Stimulated activated CD4-positive, alpha-beta T cell treated with anti-CD3 and anti-CD28 coated beads, TNF-alpha, amount 100 ng/mL, for 24 hours (primary cell): Measurements from ENCODE around the gene TMCO4.
A peak's percentile ranks its signal among the peaks of the same experiment; 100 is the strongest.
"Not testable (repeated sequence)": the region's sequence is repeated elsewhere in the genome, so short reads cannot be mapped to it uniquely, and the experiment has no call there.

Experiments used
- DNase-seq, 3 experiments: peaks; one replicate each; pipeline ENCODE4 v3.0.0-alpha.2; 2020; ENCODE audit warnings: low read depth in 3 of 3

TMCO4 gene

DNA sequence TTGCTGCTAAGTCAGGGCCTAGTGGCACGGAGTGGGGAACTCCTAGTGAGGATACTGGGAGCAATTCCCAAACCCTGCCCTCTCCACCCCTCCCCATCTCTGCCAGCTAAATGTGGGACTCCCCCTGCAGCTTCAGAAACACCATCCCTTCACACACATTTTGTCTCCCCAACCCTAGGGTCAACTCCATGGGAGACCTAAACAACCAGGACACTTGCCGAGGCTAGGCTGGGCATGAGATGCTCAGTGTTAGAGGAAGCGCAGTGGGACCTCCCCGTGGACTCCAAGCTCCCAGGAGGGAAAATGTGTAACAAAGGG is 13.9 kb upstream of the TMCO4 start:
- DNase-seq, result no peak

DNA sequence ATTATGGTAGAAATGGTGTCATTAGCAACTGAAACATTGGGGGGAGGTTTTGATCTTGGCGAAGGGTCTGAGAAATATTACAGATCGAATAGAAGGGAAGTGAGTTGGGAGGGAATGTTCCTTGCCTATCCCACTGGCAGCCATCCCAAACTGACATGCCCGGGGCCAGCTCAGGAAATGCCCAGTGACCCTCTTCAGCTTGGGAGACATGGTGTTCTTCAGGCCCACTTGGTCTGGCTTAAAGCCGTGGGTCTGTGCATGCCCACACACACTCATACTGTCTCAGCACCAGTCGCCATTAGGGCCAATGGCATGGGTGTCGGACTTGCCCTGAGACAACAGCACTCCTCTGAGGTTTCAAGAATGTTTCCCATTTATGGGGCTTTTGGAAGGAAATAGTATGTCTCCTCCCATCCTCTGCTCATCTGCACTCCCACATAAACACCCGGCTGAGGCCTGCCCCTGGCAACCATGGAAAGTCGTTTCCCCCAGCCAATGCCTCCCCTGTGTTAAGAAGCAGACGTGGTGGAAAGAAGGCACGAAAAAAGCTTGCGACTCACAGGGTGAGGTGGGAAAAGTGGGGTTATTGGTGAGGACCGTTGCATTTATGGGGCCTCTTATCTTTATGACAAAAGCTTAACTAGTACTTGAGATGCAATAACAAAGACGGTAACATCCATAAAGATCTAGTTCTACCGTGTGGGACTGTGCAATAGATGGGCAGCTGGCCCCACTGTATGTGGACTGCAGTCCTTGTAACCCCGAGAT is 13.3 kb upstream of the TMCO4 start:
- no peak for DNase-seq

DNA sequence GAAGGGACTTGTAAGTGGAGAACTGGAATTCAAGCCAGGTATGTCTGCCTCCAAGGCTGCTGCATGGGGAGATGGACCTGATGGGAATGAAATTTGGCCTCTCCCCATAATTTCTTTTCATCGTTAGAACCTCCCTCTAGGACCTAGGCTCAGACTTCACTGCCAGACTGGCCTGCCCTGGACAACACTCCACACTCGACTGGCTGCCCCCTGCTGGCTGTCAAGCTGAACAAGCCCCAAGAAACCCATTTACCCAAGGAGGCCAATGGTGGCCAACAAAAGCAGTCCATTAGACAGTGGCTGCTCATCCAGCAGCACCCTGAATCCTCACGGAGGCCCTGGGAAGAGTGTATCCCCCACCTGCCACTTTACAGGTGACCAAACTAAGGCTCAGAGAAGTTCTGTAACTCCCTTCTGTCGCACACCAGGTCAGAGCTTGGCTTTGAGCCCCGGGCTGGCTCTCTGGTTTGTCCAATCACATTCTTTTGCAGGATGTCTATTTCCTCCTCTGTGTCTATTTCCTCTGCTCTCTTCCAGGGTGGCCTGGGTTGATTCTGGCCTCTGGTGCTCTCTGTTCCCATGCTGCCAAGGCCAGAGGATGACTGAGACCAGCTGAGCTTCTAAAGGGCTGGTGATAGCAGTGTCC is 11.6 kb upstream of the TMCO4 start:
- DNase-seq, result peak in 2 of 3 experiments; percentile 24 to 62

DNA sequence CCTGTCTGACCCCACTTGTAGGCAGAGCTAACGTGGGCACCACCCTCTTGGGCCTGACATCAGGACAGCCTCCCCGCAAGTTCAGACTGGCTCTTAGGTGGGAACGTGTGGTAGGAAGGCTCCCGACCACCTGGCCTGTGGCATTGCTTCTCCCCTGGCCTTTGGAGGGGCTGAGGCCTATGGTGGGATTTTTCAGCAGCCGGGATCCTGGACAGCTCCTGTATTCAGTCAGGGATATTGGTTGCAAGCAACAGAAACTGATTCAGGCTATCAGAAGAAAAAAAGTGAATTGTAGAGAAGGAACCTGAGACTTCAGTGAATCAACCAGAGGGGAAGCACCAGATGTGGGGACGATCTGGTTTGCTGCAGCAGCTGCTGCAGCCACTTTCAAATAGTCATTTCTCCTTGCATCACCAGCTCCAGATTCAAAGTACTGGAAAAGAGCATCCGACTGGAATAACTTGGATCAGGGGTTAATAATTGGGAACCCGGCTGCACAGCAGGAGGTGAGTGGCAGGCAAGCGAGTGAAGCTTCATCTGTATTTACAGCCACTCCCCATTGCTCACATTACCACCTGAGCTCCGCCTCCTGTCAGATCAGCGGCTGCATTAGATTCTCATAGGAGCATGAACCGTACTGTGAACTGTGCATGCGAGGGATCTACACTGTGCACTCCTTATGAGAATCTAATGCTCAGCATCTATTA is 9.5 kb upstream of the TMCO4 start:
- no peak for DNase-seq

DNA sequence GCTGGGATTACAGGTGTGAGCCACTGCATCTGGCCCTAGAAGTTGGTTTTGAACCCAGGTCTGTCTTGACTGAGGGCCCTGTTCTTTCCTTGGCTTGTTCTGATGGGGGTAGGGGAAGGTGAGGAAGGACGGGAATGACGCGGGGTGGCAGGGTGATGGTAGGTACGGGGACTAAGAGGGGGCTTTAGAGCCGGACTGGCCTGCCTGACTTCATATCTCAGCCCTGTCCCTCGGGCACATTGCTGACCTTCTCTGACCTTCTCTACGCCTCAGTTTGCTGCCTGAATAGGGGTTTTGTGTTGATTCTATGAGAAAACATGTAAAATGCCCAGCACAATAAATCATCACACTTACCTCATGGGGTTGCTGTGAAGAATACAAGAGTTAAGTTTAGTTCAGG is 8.6 kb upstream of the TMCO4 start:
- DNase-seq, result no peak

DNA sequence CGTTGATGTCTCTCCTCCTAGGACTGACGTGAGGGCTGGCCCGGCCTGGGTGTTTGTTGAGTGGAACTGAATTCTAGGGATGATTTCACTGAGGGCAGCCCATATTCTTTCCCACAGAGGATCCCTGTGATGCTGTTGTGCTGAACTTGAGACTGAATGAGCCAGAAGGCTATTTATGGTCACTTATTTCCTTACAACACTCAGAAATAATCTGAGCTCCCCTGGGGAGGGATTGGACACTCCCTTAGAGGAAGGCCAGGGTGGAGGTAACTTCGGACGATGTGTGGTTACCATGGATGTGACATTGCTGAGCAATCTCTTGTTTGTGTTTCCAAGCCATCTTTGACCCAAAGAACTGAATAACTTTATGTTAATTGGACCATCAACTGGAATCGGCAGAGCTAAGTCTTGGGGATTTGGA is 5.1 kb upstream of the TMCO4 start:
- no peak for DNase-seq

DNA sequence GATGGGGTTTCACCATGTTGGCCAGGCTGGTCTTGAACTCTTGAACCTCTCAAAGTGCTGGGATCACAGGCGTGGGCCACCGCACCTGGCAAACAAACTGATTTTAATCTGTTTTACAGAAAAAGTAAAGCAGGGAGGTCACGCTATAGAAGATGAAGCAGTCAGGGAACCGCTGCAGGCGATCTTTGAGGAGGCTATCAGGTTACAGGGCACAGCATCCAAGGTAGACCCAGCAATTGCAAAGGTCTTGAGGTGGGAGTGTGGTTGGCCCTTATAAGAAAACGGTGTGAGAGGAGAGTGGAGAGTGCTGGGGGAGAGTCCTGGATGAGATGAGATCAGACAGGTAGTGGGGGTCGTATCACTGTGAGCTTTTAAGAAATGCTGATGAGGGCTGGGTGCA is 2.6 kb upstream of the TMCO4 start:
- no peak for DNase-seq

DNA sequence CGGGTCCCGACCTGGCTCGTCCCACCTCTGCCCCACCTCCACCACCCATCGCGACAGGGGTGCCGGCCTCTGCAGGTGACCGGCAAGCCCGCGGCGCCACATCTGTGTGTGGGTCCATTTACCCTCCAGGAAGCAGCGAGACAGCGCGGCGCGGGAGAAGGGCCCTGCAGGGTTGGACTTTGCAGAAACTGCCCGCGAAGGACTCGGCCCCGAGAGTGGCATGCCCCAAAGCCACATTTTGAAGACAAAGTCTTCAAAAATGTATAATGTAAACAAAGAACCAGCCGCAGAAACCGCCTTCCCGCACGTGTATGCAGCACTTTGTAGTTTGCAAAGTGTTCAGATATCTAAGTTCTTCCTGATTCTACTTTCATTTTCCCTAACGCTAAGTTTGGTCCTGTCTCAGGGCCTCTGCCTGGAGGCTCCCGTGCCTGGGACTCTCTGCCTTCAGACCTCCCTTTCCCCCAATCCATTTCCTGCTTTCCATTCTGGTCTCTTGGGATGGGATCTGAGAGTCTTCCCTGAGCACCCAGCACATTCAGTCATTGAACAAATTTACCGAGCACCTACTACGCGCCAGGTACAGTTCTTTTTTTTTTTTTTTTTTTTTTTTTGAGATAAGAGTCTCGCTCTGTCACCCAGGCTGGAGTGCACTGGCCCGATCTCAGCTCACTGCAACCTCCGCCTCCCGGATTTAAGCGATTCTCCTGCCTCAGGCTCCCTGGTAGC is 524 bp upstream of the TMCO4 start:
- DNase-seq, result peak; percentile 4 to 51 (median 13)

DNA sequence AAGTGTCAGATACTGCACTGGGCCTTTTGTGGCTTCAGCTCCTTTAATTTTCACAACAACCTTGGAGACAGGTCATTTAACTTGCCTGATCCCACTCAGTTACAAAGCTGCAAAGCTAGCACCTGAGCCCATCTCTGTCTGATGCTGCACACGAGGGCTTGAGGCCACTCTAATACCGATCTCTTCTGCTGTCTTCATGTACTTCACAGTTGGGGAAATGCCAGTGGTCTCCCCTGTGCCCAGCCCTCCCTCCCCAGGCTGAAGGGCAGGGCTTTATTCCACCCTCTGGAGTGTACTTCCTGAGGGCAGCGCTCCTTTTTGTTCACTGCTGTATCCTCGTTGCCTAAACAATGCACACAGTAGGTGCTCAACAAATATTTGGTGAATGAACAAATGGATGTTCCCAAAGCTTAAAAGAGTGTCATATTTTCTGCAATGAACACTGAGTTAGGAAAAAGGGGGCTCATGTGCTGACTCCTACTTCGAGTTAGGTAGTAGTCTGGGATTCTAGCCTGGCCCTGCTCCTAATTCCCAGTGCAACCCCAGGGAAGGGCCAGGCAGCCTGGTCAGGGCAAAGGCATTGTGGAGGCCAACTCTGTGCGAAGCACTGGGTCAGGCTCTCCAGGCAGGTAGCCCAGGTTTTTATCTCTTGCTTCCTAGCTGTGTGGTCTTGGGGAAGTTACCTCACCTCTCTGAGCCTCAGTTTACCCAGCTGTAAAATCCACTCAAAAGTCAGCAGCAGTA is 1.1 kb downstream of the TMCO4 start:
- no peak for DNase-seq

DNA sequence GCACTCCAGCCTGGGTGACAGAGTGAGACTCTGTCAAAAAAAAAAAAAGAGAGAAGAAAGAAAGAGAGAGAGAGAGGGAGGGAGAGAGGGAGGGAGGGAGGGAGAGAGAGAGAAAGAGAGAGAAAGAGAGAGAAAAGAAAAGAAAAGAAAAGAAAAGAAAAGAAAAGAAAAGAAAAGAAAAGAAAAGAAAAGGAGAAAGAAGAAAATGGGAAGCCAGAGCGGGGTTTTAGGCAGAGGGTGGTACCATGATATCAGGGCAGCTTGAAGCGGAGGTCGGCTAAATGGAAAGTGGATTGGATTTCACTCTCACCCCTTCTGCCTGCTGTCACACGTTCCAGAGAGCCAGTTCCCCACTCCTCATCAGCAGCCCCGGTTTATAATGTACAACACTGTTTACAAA is 1.9 kb downstream of the TMCO4 start:
- no peak for DNase-seq

DNA sequence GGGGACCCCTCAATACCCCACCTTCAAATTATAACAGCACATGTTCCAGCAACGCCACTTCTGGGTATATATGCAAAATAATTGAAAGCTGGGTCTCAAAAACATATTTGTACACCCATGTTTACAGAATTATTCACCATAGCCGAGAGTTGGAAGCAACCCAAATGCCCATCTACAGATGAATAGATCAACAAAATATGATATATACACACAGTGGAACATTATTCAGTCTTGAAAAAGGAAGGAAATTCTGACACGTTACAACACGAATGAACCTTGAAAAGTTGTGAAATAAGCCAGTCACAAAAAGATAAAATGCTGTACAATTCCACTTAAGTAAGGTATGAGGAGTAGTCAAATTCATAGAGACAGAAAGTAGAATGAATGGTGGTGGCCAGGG is 5.1 kb downstream of the TMCO4 start:
- no peak for DNase-seq

DNA sequence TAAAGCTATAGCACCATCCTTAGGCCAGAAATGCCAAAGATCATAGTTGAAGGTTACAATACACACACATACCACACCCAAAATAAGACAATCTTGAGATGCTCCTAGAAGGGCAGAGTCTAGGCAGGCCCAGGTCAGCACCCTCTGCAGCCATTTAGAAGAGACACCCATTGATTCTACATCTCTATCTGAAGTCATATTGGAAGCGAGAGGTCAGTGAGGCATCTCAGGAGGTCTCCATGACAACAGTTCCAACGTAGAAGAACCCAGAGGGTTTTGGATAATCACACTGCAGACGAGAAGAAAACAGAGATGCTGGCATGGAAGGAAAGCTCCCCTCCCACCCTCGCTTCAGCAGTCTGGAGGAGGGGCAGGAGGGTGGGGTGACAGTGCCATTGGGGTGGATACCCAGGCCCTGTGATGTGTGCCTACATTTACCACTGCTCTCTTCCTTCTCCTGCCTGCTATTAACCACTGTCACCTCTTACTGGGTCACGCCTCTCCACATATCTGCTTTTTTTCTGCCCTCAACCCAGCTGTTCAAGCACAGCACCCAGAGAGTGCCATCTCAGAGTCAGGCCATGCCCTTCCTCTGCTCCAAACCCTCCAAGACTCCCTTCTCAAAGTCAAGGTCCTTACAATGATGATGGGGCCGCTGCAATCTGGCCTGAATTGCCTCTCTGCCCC is 6.2 kb downstream of the TMCO4 start:
- DNase-seq, result no peak

DNA sequence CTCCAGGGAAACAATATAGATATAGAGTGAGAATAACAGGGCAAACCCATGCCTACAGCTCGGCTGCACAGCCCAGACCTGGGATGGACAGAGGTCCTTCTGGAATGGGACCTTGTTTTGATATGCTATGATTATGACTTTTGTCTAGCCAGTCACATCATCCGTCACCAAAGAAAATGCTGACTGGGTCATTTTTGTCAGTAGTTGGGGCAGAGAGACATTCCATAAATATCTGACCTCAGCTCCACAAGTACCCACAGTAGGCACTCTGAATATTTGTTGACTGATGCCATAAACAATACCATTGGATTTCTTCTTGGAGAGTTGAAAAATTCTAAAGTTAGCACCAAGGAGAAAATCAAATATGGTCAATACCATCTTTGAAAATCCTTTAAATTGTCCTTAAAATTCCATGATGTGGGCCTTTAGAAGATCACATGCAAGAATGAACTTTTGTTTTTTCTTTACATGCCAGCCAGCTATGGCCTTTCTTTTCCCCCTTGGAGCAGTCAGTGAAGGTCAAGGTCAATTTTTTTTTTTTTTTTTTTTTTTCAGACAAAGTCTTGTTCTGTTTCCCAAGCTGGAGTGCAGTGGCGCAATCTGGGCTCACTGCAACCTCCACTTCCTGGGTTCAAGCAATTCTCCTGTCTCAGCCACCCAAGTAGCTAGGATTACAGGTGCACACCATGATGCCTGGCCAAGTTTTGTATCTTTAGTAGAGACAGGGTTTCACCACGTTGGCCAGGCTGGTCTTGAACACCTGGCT is 7.3 kb downstream of the TMCO4 start:
- DNase-seq, result no peak

DNA sequence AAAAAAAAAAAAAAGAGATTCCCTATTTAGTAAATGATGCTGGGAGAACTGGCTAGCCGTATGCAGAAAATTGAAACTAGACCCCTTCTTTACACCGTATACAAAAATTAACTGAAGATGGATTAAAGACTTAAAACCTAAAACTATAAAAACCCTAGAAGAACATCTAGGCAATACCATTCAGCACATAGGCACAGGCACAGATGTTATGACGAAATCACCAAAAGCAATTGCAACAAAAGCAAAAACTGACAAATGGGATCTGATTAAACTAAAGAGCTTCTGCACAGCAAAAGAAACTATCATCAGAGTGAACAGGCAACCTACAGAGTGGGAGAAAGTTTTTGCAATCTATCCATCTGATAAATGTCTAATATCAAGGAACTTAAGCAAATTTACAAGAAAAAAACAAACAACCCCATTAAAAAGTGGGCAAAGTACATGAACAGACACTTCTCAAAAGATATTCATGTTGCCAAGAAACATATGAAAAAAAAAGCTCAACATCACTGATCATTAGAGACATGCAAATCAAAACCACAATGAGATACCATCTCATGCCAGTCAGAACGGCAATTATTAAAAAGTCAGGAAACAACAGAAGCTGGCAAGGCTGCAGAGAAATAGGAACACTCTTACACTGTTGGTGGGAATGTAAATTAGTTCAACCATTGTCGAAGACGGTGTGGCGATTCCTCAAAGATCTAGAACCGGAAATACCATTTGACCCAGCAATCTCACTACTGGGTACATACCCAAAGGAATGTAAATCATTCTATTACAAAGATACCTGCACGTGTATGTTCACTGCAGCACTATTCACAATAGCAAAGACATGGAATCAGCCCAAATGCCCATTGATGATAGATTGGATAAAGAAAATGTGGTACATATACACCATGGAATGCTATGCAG is 9.4 kb downstream of the TMCO4 start:
- not testable (repeated sequence) for DNase-seq

DNA sequence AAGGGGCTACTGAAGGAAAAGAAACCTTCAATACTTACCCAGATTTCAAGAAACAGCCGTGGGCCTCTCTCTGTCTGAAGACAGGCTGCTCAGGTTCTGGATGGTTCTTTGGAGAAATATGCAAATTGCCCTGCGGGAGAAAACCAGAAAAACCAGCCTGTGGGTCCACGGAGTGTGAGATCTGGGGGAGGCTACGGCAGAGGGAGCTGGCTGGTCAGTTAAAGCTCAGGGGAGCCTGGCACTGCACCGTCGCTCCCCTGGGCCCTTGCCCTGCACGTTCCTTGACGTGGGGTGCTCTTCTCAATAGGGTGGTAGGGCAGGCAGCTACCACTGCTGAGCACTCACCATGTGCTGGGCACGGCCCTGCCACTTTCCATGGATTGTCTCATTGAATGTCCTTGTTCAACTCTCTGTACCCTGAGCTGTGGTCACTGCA is 12.7 kb downstream of the TMCO4 start:
- no peak for DNase-seq

DNA sequence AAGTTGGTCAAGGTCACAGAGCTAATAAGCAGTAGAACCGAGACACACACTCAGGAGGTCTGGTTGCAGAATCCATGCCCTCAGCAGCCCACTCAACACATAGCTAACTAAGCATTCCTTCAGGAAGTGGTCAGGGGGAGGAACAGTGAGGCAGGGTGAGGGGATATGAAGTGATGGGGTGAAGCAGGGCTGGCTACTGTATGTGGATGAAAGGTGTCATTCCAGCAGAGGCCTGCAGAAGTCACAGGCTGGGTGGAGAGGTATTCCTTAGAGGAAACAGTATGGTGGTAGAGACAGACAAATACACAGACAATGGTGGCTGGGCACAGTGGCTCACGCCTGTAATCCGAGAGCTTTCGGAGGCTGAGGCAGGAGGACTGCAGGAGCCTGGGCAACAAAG is 14.1 kb downstream of the TMCO4 start:
- no peak for DNase-seq

DNA sequence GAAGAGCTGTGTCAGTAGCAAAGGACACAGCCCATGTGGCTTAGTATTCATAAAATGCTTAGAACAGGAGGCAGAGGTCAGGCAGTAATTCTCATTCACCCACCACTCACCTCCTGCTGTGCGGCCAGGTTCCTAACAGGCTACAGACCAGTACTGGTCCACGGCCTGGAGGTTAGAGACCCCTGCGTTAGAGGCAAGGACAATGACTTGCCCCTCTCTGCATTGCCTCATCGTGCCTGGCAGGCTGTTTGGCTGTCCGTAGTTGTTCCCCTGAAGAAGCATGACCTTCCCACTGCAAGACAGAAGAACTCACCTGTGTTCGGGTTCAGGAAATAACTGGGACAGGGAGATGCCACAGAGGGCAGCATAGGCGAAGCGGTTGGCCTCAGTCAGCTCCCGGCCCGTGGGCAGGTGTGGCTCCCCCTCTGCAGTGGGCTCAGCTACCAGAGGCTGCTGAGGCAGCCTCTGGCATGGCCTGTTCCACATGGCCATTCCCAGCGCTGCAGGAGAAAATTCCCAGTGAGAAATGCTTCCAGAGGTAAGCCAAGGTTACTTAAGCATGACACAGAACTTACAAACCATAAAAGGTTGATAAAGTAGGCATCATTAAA is 19.3 kb downstream of the TMCO4 start:
- DNase-seq, result no peak

DNA sequence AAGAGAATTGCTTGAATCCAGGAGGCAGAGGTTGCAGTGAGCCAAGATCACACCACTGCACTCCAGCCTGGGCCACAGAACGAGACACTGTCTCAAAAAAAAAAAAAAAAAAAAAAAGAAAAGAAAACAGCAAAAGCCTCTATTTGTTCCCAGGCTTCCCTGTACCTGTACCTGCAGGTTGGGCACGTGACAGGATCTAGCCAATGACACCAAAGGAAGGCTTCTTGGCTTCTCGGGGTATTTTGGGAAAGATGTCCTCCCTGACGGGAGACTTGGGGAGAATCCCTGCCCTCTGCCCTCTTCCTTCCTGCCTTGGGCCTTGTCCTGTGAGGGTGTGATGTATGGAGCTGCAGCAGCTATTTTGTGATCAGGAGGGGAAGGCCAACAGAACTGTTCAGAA is 22.8 kb downstream of the TMCO4 start:
- no peak for DNase-seq

DNA sequence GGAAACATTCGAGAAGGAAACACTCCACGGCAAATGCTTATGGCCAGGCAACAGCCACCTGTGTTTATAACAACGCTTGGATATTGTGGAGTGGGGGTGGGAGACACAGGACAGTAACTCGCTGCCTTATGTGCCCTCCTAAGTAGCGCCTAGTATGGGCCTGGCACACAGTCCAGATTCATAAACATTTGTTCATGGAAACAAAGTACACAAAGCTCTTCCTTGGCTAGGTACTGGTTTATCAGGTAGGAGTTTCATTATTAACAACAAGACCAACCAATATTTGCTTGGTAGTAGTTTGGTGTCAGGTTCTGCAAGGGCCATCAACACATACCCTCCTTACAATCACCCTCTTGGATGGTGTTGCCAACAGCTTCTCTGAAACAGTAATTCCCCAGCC is 23.4 kb downstream of the TMCO4 start:
- DNase-seq, result no peak
